Myometrial cell (primary cell): ENCODE results near the gene BPIFB3. TPM values are rescaled to one million over a fixed set of nuclear protein-coding genes. Genes with fewer than 3 reads are reported as not detected.

ENCODE experiments used
- total RNA-seq: library from RNA; depleted of rRNA; stranded (reverse); fragments of >200 nt; gene quantifications from 2 replicates; pipeline ENCODE4 v1.2.3, GENCODE V29; 2015

BPIFB3 gene, protein sequence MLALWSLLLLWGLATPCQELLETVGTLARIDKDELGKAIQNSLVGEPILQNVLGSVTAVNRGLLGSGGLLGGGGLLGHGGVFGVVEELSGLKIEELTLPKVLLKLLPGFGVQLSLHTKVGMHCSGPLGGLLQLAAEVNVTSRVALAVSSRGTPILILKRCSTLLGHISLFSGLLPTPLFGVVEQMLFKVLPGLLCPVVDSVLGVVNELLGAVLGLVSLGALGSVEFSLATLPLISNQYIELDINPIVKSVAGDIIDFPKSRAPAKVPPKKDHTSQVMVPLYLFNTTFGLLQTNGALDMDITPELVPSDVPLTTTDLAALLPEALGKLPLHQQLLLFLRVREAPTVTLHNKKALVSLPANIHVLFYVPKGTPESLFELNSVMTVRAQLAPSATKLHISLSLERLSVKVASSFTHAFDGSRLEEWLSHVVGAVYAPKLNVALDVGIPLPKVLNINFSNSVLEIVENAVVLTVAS
- total RNA-seq, result not detected in 2 replicates

DNA sequence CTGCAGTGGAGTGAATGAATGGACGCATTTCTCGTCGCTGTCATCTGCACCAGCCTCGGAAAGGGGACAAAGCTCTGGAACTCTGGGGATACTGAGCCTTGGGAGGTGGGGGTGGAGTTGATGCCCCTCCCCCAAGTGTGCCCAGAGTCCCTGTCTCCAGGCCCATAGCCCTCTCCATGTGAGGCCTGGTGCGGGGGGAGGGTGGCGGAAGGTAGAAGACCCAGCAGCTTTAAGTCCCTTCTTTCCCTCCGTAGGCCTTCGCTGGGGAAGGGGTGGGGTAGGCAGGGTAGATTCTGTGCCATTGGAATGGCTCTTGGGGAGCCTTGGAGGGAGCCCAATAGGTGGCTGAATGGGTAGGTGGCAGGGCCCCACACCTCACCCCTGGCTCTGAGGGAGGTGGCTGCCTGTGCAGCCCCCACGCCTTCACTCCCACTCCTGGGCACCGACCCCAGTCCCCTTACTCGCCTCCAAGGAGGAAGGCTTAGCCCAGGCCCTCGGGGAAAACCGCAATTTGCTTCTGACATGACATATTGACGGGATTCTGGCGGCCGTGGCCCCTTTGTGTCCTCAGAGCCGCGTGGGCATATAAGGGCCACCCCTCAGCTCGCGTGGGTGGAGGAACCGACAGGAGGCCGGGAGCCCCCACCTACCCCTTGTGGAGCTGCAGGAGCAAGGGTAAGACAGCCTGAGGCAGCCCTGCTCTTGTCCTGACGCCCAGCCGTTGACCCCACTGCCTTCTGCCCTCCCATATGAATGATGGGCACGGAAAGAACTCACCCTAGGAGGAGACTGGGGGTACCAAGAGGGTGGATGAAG, at the start of gene BPIFB3:
TSS of gene BPIFB3 (plus strand) at position 613 of the 816 bp plus-strand sequence. CDS start 1,533 bp downstream, outside the sequence.

DNA sequence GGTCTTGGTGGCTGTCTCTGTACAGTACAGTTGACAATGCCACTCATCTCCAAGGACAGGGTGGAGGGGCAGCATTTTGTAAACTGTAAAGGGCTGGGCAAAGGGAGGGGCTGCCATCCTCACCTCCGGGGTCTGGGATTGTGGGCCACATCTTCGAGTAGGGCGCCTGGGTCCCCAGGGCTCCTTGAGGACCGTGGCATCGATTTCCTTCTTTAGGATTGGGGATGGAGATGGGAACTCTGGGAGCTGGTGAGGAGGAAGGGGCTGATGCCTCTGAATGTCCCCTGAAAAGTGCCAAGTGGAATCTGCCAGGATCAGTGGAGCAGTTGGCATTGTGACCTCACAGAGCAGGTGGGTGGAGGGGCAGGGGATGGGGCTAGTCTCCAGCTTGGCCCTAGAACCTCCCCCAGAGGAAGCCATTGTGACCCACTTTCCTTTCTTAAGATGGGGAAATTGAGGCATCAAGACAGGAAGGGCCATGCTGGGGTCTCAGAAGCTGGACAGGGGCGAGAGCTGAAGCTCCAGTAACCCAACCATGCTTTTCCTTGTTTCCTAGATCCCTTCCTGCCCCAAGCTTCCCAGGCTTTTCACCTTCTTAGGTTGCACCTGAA, 49.5 kb upstream of the BPIFB3 start, which contains the start of gene SUN5:
TSS of gene SUN5 (minus strand) at position 293 of the 611 bp plus-strand sequence. CDS start at position 200, 93 bp downstream.

DNA sequence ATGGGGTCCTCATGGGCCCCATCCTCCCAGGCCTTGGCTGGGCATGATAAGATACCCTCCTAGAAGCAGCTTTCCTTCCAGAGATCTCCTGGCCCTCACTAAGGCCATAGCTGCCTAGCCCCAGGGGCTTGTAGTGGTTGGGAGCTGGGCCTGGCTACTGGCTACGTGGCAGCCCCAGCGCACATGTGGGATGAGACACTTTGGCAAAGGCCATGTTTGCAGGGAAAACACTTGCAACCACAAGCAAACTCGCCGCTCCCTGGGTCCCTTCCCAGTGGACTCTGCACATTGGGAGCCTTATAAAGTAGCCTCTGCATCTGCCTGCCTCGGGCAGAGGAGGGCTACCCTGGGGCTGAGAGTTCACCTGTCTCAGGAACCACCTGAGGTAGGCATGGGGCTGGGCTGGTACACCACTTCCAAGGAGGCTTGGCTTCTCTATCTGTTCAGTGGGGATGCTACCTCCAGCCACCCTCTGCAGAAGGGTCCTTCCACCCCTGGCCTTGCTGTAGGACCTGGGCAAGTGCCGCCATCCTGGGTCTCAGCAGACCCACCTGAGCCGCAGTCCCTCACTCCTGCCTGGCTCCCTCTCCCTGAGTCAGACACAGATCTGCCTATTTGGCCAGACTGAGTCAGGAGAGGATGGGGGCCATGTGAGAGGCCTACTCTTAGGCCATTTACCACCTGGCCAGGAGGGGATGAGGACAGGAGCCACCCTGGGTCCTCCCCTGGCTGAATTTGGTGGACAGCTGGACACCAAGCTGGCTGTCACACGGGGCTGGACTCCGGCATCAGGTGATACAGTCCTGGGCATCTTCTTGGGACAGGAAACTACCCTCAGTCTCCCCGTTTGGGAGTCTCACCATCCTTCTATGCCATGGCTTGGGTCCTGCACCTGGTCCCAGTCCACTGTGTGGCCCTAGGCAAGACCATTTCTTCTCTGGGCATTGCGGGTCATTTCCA, 46.0 kb upstream of the BPIFB3 start, which contains the start of gene BPIFB2:
TSS of gene BPIFB2 (plus strand) at position 329 of the 960 bp plus-strand sequence. CDS start 871 bp downstream, outside the sequence.

DNA sequence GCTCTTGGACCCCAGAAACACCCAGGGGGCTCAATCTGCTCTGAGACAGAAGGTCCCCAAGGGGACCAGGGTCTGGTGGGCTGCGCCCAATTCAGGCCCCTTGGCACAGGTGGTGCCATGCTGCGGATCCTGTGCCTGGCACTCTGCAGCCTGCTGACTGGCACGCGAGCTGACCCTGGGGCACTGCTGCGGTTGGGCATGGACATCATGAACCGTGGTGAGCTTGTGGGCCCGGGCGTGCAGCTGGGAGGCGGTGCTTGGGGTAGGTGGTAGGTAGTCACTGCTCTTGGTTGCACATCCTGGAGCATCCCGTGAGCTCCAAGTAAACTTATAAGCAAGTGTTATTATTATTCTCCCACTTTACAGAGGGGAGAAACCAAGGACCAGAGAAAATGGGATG, 22.2 kb upstream of the BPIFB3 start, which contains the start of gene BPIFB6:
TSS of gene BPIFB6 (plus strand) at position 118 of the 400 bp plus-strand sequence. CDS start at position 118, 0 bp downstream.

DNA sequence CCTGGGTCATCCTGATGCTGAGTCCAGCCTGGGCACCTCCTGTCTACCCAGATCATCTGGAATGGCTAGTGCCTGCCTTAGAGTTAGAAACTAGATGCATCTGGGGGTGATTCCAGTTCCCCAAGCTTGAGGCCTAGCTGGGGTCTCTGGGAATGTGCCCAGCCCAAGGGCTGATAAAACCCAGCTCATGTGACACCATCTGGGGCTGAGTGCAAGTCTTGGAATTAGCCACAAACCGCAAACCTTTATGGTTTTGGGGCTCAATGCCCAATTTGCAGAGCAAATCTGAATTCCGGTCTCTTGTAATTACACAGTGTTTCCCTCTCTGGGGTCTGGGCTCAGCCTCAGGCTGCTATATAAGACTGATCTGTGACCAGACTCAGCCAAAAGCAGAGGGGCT, 25.6 kb downstream of the BPIFB3 start, which contains the start of gene BPIFB4:
TSS of gene BPIFB4 (plus strand) at position 385 of the 400 bp plus-strand sequence. CDS start 1,884 bp downstream, outside the sequence.

Other genes starting within 250 kb of the BPIFB3 start
- gene MAPRE1, start 233.9 kb upstream of the BPIFB3 start, total RNA-seq, result 91.1 and 97.7 TPM in 2 replicates
- gene EFCAB8, start 195.0 kb upstream of the BPIFB3 start, total RNA-seq, result not detected in 2 replicates
- gene SUN5, start 49.5 kb upstream of the BPIFB3 start, total RNA-seq, result not detected in 2 replicates
- not detected in 2 replicates for gene BPIFB2, start 46.2 kb upstream of the BPIFB3 start, total RNA-seq
- not detected in 2 replicates for gene BPIFB6, start 22.3 kb upstream of the BPIFB3 start, total RNA-seq
- not detected in 2 replicates for gene BPIFB4, start 25.7 kb downstream of the BPIFB3 start, total RNA-seq
- not detected in 2 replicates for gene BPIFA2, start 114.3 kb downstream of the BPIFB3 start, total RNA-seq
- gene BPIFA3, start 163.4 kb downstream of the BPIFB3 start, total RNA-seq, result not detected in 2 replicates
- not detected in 2 replicates for gene BPIFA1, start 182.1 kb downstream of the BPIFB3 start, total RNA-seq
- not detected in 2 replicates for gene BPIFB1, start 229.3 kb downstream of the BPIFB3 start, total RNA-seq